GM23338 (cell line): ENCODE data around the gene DPH6. TPM values are rescaled to one million over a fixed set of nuclear protein-coding genes. Genes with fewer than 3 reads are reported as not detected.
A peak's percentile ranks its signal among the peaks of the same experiment; 100 is the strongest.

Experiments
- ATAC-seq: fragments of 200-7000 bp; cut with Tn5 transposase; 3 replicates; pipeline ENCODE4 v1.9.1; 2020
- DNase-seq: peaks from one replicate; pipeline ENCODE4 v3.0.0-alpha.2; 2015; ENCODE audit warnings: low spot score
- H2AFZ ChIP-seq: fragments of 200-600 bp; sonication (generic); 2 replicates; pipeline ENCODE4 v1.8.0; 2016; ENCODE audit warnings: antibody characterized with exemption, mild to moderate bottlenecking, moderate library complexity
- H3F3A ChIP-seq: fragments of 200-600 bp; sonication (generic); replicated peaks from 2 replicates; pipeline ENCODE4 v1.8.0; 2017; ENCODE audit warnings: antibody characterized with exemption, mixed run types, low read depth
- H3K27ac ChIP-seq: fragments of 200-600 bp; sonication (generic); 2 replicates; pipeline ENCODE4 v1.6.1; 2016; ENCODE audit warnings: low read depth
- H3K27me3 ChIP-seq: fragments of 200-600 bp; sonication (generic); 2 replicates; pipeline ENCODE4 v1.8.0; 2016; ENCODE audit warnings: mild to moderate bottlenecking, mixed run types, moderate library complexity; ENCODE audit not compliant: insufficient read depth
- H3K36me3 ChIP-seq: fragments of 200-600 bp; sonication (generic); 2 replicates; pipeline ENCODE4 v1.8.0; 2016; ENCODE audit warnings: mild to moderate bottlenecking; ENCODE audit not compliant: insufficient read depth
- H3K4me1 ChIP-seq: fragments of 200-600 bp; sonication (generic); 2 replicates; pipeline ENCODE4 v1.8.0; 2016; ENCODE audit warnings: mild to moderate bottlenecking, moderate library complexity; ENCODE audit not compliant: insufficient read depth
- H3K4me2 ChIP-seq: fragments of 200-600 bp; sonication (generic); 2 replicates; pipeline ENCODE4 v1.7.1; 2017; ENCODE audit warnings: mixed run types
- H3K4me3 ChIP-seq: fragments of 200-600 bp; sonication (generic); 2 replicates; pipeline ENCODE4 v1.6.1; 2016; ENCODE audit warnings: mixed run types
- H3K79me2 ChIP-seq: fragments of 200-600 bp; sonication (generic); replicated peaks from 2 replicates; pipeline ENCODE4 v1.8.0; 2017; ENCODE audit warnings: mild to moderate bottlenecking; ENCODE audit not compliant: insufficient read depth
- H3K9me2 ChIP-seq: fragments of 200-600 bp; sonication (generic); 2 replicates; pipeline ENCODE4 v1.8.0; 2017; ENCODE audit not compliant: insufficient read depth
- H4K20me1 ChIP-seq: fragments of 200-600 bp; sonication (generic); replicated peaks from 2 replicates; pipeline ENCODE4 v1.8.0; 2017; ENCODE audit warnings: mild to moderate bottlenecking; ENCODE audit not compliant: insufficient read depth
- H3K27ac Mint-ChIP-seq: 2 replicates; pipeline ENCODE4 v1.8.0; 2020; ENCODE audit warnings: inconsistent platforms, mild to moderate bottlenecking, moderate library complexity, mixed read lengths
- H3K27me3 Mint-ChIP-seq: 3 replicates; pipeline ENCODE4 v1.8.0; 2022; ENCODE audit warnings: low read depth, mild to moderate bottlenecking, moderate library complexity, mixed read lengths, inconsistent platforms; ENCODE audit not compliant: insufficient read depth, poor library complexity
- H3K36me3 Mint-ChIP-seq: 3 replicates; pipeline ENCODE4 v1.8.0; 2021; ENCODE audit warnings: low read depth, mild to moderate bottlenecking, inconsistent platforms, moderate library complexity, mixed read lengths
- H3K4me1 Mint-ChIP-seq: 3 replicates; pipeline ENCODE4 v1.8.0; 2020; ENCODE audit warnings: mild to moderate bottlenecking, inconsistent platforms, mixed read lengths
- H3K4me3 Mint-ChIP-seq: 3 replicates; pipeline ENCODE4 v1.8.0; 2021; ENCODE audit warnings: moderate library complexity, mild to moderate bottlenecking, inconsistent platforms, mixed read lengths
- H3K9me3 Mint-ChIP-seq: 3 replicates; pipeline ENCODE4 v1.8.0; 2020; ENCODE audit warnings: moderate library complexity, mild to moderate bottlenecking, inconsistent platforms, mixed read lengths
- ETS1 ChIP-seq: IDR thresholded peaks from 2 replicates; pipeline ENCODE4 v1.6.1; 2016; ENCODE audit warnings: antibody characterized with exemption
- EZH2 ChIP-seq: fragments of 200-600 bp; sonication (generic); IDR thresholded peaks from one replicate; pipeline ENCODE4 v1.8.0; 2017; ENCODE audit warnings: antibody characterized with exemption, mild to moderate bottlenecking, low read depth; ENCODE audit not compliant: unreplicated experiment
- NANOG ChIP-seq: IDR thresholded peaks from 2 replicates; pipeline ENCODE4 v1.6.1; 2016; ENCODE audit warnings: antibody characterized with exemption, borderline replicate concordance
- ZNF462 ChIP-seq: fragments of 250-450 bp; sonication (Bioruptor Pico); IDR thresholded peaks from 2 replicates; pipeline ENCODE4 v1.5.0; 2020; ENCODE audit warnings: mild to moderate bottlenecking, moderate library complexity
- polyA plus RNA-seq: library from polyadenylated mRNA; unstranded; fragments of >200 nt; fragmentation: Nextera tagmentation; extraction: Ambion mirVana; gene quantifications from 2 replicates; pipeline ENCODE4 v1.2.1, GENCODE V29; 2016
- total RNA-seq: library from RNA; depleted of rRNA; stranded (reverse); fragments of >200 nt; shearing (Covaris generic); gene quantifications from 2 replicates; pipeline ENCODE4 v1.2.3, GENCODE V29; 2014

Gene DPH6
- total and polyA plus RNA-seq, 2 experiments from 2014 or later: 37.9 to 46.9 TPM

GRCh38 chr15:35547775-35548364 is 1.9 kb upstream of the DPH6 start (continued):
- TF ChIP-seq ZNF462 (CRISPR knock-in tag): 0 out of 2 replicates have a peak, but pooled peaks have one; percentile 42

GRCh38 chr15:35546511-35547381 is 781 bp upstream of the DPH6 start:
- Histone ChIP-seq H3K9me2 (no peaks in the 10 kb centered on the region), H4K20me1 (no peaks in the 10 kb centered on the region), H3K79me2 (0 out of 2 replicates have a peak, but pooled peaks cover 3% of the 10 kb centered on the region), H3F3A (no peaks in the 10 kb centered on the region; the same call in 1 of the 2 replicates), H3K27ac (peak overlapping the region; percentile 98), H3K27me3 (no peaks in the 10 kb centered on the region), H3K4me3 (peak overlapping the region; percentile 71), H3K4me2 (peak overlapping the region; percentile 84), H2AFZ (peak overlapping the region; percentile 64), H3K36me3 (no peaks in the 10 kb centered on the region), H3K4me1 (peaks cover 37% of the 10 kb centered on the region)
- no peaks in the 10 kb centered on the region for H3K27me3 Mint-ChIP-seq
- ATAC-seq (no peak), DNase-seq (peak; percentile 4)
- peak overlapping the region; percentile 95 for H3K4me3 Mint-ChIP-seq
- H3K4me1 Mint-ChIP-seq: peaks cover 45% of the 10 kb centered on the region
- peaks cover 2% of the 10 kb centered on the region; the same call in 1 of the 3 replicates for H3K9me3 Mint-ChIP-seq
- H3K27ac Mint-ChIP-seq: peak overlapping the region; percentile 95
- peaks cover 11% of the 10 kb centered on the region; the same call in 2 of the 3 replicates for H3K36me3 Mint-ChIP-seq
- TF ChIP-seq NANOG: no peak
- TF ChIP-seq EZH2: no peak
- TF ChIP-seq ETS1: no peak
- no peak for TF ChIP-seq ZNF462 (CRISPR knock-in tag)
